Right atrium auricular region (tissue), 2 donors: ENCODE measurements around the gene RHBDF2. TPM values are rescaled to one million over a fixed set of nuclear protein-coding genes. Genes with fewer than 3 reads are reported as not detected.

Source experiments
- DNase-seq: peaks from one replicate; pipeline ENCODE4 v3.0.0-alpha.2; 2019; ENCODE audit warnings: low spot score
- H3K27ac ChIP-seq, 2 donors: fragments of 200-600 bp; sonication (generic); 1 replicate in 1 of 2; 2 replicates in 1 of 2; pipeline ENCODE4 v1.5.1; 2016 to 2019
- H3K27me3 ChIP-seq, 2 donors: fragments of 200-600 bp; sonication (generic); one replicate each; pipeline versions ENCODE4 v1.5.1 to v1.6.0; 2017 to 2019
- H3K36me3 ChIP-seq: fragments of 200-600 bp; sonication (generic); one replicate; pipeline ENCODE4 v1.5.1; 2016
- H3K4me1 ChIP-seq, 2 donors: fragments of 200-600 bp; sonication (generic); one replicate each; pipeline versions ENCODE4 v1.5.1 to v1.6.0; 2017 to 2019
- H3K4me3 ChIP-seq, 2 donors: fragments of 200-600 bp; sonication (generic); 1 replicate in 1 of 2; 2 replicates in 1 of 2; pipeline ENCODE4 v1.5.1; 2017 to 2019; ENCODE audit warnings: mild to moderate bottlenecking in 1 of 2, moderate library complexity in 1 of 2
- H3K9me3 ChIP-seq, 2 donors: fragments of 200-600 bp; sonication (generic); one replicate each; pipeline ENCODE4 v1.5.1; 2019
- total RNA-seq, 2 donors: library from RNA; depleted of rRNA; stranded (reverse); fragments of >200 nt; gene quantifications; one replicate each; pipeline ENCODE4 v1.1.0, GENCODE V29; 2016
- TF ChIP-seq, protein P1 (sequence below), 2 donors: fragments of 200-600 bp; sonication (generic); IDR thresholded peaks; one replicate each; pipeline ENCODE4 v1.5.1; 2019; ENCODE audit warnings: antibody characterized with exemption in 2 of 2

Gene RHBDF2
- total RNA-seq, 2 donors from 2014 or later: 13.6 to 14.8 TPM

DNA sequence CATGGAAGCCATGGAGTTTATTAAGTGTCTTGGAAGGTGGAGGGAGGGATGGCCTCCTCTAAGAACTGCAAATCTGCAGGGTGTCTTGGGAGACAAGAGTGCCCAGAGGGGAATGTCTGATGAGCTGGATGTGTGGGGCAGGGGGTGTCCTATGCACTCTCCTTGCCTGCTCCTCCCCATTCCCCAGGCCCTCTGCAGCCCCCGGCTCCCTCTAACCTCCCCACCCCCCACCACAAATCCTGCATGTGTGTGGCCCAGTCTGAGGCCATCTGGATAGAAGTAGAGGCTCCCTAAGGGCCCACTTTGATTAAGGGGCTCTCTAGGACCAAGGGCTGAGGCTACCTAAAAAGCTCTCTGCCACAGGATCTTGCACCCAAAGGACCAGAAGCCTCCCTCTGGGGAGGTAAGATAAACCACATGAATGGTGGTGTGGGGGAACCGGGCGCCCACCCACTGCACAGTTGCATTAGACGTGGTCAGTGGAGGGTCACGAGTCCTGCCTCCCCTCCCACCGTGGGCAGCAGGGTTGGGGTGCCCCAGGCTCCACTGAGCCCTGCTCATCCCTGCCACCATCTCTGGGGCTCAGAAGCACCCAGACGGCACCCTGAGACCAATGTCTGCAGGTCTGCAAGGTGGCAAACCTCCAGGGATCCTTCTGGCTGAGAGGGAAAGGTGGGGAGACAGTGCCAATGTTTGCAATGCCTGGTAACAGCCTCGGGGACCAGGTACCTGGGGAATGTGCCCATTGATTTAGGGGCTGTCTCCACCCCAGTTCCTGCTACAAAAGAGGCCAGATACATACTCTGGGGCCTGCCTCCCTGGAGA lies 33.2 kb downstream of the RHBDF2 start:
- Histone ChIP-seq H3K27ac (no peak overlapping the region), H3K27me3 (no peaks in the 10 kb centered on the region), H3K36me3 (peaks cover 9% of the 10 kb centered on the region), H3K4me1 (peaks cover 0 to 11% of the 10 kb centered on the region in 2 donors), H3K4me3 (no peak overlapping the region), H3K9me3 (no peaks in the 10 kb centered on the region)
- TF ChIP-seq, protein P1, sequence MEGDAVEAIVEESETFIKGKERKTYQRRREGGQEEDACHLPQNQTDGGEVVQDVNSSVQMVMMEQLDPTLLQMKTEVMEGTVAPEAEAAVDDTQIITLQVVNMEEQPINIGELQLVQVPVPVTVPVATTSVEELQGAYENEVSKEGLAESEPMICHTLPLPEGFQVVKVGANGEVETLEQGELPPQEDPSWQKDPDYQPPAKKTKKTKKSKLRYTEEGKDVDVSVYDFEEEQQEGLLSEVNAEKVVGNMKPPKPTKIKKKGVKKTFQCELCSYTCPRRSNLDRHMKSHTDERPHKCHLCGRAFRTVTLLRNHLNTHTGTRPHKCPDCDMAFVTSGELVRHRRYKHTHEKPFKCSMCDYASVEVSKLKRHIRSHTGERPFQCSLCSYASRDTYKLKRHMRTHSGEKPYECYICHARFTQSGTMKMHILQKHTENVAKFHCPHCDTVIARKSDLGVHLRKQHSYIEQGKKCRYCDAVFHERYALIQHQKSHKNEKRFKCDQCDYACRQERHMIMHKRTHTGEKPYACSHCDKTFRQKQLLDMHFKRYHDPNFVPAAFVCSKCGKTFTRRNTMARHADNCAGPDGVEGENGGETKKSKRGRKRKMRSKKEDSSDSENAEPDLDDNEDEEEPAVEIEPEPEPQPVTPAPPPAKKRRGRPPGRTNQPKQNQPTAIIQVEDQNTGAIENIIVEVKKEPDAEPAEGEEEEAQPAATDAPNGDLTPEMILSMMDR (IDR thresholded peaks at IDR 0.05): no peak
- DNase-seq: no peak

DNA sequence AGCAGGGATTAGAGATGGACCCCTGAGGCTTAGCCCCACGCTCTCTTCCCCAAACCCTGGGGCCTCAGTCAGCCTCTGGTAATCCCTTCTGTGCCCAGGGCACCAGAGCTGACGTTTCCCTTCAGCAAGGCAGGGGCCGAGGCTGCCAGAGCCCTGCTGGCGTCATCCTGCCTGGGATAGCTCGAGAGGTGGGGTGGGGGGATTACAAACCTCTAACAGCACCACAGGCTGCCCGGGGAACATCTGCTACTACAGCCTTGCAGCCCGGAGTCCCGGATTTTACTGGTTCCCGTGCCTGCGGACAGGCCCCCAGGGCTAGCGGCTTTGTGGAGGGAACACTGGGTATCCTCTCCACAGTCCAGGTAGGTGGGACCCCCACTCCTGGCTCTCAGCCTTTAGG lies 33.9 kb downstream of the RHBDF2 start, which contains the start of gene AANAT:
Gene AANAT, plus strand, starts transcription at position 238 of the 400 bp plus-strand sequence. CDS start 1,144 bp downstream, outside the sequence.
- Histone ChIP-seq H3K27ac (no peak within 1 kb of the TSS), H3K27me3 (no peaks in the 10 kb centered on the region), H3K9me3 (no peaks in the 10 kb centered on the region), H3K36me3 (peaks cover 4% of the 10 kb centered on the region), H3K4me1 (peaks cover 0 to 11% of the 10 kb centered on the region in 2 donors), H3K4me3 (no peak within 1 kb of the TSS)
- TF ChIP-seq, protein P1 (IDR thresholded peaks at IDR 0.05): no peak
- no peak for DNase-seq

DNA sequence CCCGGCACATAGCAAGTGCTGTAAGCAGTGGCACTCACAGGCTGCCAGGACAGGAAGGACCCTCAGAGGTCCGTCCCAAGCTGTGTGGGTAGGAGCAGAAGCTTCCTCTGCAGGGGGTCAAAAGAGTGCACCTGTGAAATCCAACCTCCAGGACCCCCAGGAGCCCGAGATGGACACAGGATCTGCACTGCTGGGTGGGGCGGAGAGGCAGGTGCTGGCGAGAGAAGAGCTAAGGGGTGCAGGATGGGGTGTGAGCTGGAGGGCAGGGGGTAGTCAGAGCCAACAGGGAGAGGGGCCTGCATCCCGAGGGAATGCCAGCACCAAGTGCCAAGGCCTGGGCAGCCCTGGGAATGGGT lies 34.5 kb downstream of the RHBDF2 start:
- no peak overlapping the region for H3K27ac ChIP-seq
- no peak for DNase-seq
- no peaks in the 10 kb centered on the region for H3K27me3 ChIP-seq
- H3K4me3 ChIP-seq: no peak overlapping the region
- H3K9me3 ChIP-seq: no peaks in the 10 kb centered on the region
- no peaks in the 10 kb centered on the region for H3K36me3 ChIP-seq
- H3K4me1 ChIP-seq: peaks cover 0 to 11% of the 10 kb centered on the region in 2 donors
- TF ChIP-seq, protein P1 (IDR thresholded peaks at IDR 0.05): no peak

DNA sequence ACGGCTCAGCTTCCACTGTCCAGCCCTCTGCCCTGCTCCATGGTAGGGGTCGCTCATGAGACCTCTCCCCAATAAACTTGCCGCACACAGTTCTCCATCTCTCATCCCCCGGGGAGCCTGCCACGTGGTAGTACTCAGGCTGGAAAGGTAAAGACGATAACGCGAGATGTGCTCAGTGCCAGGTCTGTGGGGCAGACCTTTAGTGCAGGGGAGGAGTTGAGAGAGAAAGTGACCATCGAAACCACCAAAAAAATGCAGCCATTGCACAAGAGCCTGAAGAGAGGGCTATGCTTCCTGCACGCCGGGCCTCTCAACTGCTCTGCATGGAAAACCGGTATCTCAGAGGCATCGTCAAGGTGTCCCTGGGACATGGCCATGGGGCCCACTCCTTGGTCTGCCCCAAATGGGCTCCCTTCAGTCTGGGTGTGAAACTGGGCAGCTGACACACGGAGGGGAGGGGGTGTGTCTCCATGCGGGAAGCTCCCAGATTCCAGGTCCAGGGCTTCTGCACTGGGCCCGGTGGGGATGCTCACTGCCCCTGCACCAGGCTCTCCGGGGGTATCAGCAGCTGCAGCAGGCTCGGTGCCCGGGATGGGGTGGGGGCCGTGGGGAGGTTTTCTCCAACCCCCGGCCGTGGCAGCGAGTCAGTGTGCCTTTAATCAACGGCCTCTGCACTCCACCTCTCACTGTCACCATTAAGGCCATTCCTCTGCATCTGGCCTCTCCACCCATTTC lies 38.5 kb downstream of the RHBDF2 start:
- no peaks in the 10 kb centered on the region for H3K36me3 ChIP-seq
- no peak overlapping the region for H3K27ac ChIP-seq
- no peak overlapping the region for H3K4me3 ChIP-seq
- H3K9me3 ChIP-seq: no peaks in the 10 kb centered on the region
- no peaks in the 10 kb centered on the region for H3K27me3 ChIP-seq
- H3K4me1 ChIP-seq: peaks cover 0 to 5% of the 10 kb centered on the region in 2 donors
- TF ChIP-seq, protein P1 (IDR thresholded peaks at IDR 0.05): no peak
- no peak for DNase-seq

DNA sequence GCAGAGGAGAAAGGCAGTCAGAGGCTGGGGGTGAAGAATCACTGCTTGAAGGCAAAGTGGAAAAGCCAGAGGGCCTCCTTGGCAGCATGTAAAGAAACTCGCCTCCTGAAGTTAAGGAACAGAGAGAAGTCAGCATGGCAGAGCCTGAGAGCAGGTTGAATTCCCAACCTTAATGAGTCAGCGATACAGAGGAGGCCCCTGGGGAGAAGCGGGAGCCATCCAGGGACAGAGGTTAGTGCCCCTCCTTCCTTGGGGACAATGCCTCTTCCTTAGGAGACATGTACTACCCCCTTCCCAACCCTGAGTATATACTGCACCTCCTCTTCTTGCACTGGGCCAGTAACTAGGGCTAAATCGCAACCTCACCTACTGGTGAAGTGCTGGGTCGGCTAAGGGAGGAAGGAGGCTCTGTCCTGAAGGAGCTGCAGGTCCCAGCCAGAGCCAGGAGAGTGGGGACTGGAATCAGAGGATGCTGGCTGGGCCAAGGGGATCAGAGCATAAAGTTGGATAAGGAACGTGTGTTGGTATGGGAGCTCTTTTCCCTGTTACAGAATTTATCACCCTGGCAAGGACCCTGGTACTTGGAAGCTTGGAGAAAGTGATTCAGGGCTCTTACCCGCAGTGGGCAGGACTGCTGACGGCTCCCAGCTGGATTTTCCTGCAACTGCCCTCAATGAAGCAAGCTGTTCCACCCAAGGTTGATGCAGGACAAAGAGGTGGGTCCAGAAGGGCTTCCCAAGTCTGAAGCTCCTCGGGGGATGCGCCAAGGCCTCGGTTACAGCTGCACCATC lies 39.3 kb downstream of the RHBDF2 start:
- Histone ChIP-seq H3K4me3 (no peak overlapping the region), H3K9me3 (no peaks in the 10 kb centered on the region), H3K4me1 (peaks cover 0 to 5% of the 10 kb centered on the region in 2 donors), H3K27me3 (no peaks in the 10 kb centered on the region), H3K27ac (no peak overlapping the region), H3K36me3 (no peaks in the 10 kb centered on the region)
- TF ChIP-seq, protein P1 (IDR thresholded peaks at IDR 0.05): no peak
- no peak for DNase-seq
